ENCODE data around the gene OTP. TPM values are rescaled to one million over a fixed set of nuclear protein-coding genes. Genes with fewer than 3 reads are reported as not detected.

OTP gene
- polyA plus RNA-seq, 2 of the 4 experiments (the other 2 are of a cell fraction): 0.01 to 0.03 TPM

DNA sequence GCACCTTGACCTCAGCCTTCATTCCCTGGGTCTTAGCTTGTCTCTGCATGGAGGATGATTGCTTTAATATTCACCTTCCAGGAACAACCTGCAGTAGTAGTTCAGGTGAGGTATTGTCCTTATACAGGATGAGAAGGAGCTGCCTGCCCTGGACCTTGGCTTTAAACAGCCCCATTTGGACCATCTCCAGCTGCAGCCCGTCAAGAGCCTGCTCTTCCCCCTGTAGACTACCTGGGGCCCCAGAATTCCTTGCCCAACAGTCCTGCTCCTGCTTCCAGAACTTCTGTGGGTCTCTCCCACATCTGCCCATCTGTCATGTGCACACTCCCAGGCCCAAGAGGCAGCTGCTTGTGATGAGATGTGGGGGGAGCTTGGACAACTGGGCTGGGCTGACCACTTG is 12.2 kb upstream of the OTP start:
- ChIA-PET POLR2A (no interaction called here), CTCF (interaction anchor here (0.6 to 1.7 kb wide), 3 partner anchors 10 to 632 kb away, joined by 3 to 5 read pairs (median 3); no protein-coding TSS in a partner anchor)
- WGBS (ENCODE audit: missing lambda C conversion rate): 0% methylated on average over 1 of the region's 1 CpG
- no peaks in the 10 kb centered on the region for H3K9me3 ChIP-seq
- TF ChIP-seq, protein P1, sequence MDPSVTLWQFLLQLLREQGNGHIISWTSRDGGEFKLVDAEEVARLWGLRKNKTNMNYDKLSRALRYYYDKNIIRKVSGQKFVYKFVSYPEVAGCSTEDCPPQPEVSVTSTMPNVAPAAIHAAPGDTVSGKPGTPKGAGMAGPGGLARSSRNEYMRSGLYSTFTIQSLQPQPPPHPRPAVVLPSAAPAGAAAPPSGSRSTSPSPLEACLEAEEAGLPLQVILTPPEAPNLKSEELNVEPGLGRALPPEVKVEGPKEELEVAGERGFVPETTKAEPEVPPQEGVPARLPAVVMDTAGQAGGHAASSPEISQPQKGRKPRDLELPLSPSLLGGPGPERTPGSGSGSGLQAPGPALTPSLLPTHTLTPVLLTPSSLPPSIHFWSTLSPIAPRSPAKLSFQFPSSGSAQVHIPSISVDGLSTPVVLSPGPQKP (IDR thresholded peaks at IDR 0.05; ENCODE audit: low read depth, low read length): no peak
- TF ChIP-seq POLR2A (IDR thresholded peaks at IDR 0.05; ENCODE audit: low read length) (no peak), CTCF (IDR thresholded peaks at IDR 0.05) (no peak), EHF (CRISPR knock-in tag; IDR thresholded peaks at IDR 0.05) (no peak), CBX2 (IDR thresholded peaks at IDR 0.05; ENCODE audit: borderline replicate concordance, low read depth) (no peak), MYC (IDR thresholded peaks at IDR 0.05; ENCODE audit: borderline replicate concordance, low read length) (no peak), RCOR1 (IDR thresholded peaks at IDR 0.05; ENCODE audit: low read depth, low read length) (no peak), TFCP2L1 (CRISPR knock-in tag; IDR thresholded peaks at IDR 0.05) (no peak), FOXS1 (CRISPR knock-in tag; IDR thresholded peaks at IDR 0.05) (no peak), HEYL (CRISPR knock-in tag; IDR thresholded peaks at IDR 0.05) (no peak), TP53 (CRISPR knock-in tag; IDR thresholded peaks at IDR 0.05) (no peak), MAX (IDR thresholded peaks at IDR 0.05) (no peak), FOSB (CRISPR knock-in tag; IDR thresholded peaks at IDR 0.05) (no peak), ZSCAN20 (CRISPR knock-in tag; IDR thresholded peaks at IDR 0.05) (no peak), GATA3 (IDR thresholded peaks at IDR 0.05; ENCODE audit: borderline replicate concordance) (no peak), SREBF2 (IDR thresholded peaks at IDR 0.05) (no peak), RAD21 (conservative IDR thresholded peaks at IDR 0.05 in 1 of 2, IDR thresholded peaks at IDR 0.05 in 1 of 2) (no peak), KDM5A (IDR thresholded peaks at IDR 0.05) (no peak)
- TF ChIP-seq, protein P2, sequence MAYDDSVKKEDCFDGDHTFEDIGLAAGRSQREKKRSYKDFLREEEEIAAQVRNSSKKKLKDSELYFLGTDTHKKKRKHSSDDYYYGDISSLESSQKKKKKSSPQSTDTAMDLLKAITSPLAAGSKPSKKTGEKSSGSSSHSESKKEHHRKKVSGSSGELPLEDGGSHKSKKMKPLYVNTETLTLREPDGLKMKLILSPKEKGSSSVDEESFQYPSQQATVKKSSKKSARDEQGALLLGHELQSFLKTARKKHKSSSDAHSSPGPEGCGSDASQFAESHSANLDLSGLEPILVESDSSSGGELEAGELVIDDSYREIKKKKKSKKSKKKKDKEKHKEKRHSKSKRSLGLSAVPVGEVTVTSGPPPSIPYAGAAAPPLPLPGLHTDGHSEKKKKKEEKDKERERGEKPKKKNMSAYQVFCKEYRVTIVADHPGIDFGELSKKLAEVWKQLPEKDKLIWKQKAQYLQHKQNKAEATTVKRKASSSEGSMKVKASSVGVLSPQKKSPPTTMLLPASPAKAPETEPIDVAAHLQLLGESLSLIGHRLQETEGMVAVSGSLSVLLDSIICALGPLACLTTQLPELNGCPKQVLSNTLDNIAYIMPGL (CRISPR knock-in tag; IDR thresholded peaks at IDR 0.05; ENCODE audit: borderline replicate concordance): no peak
- TF ChIP-seq, protein P3, sequence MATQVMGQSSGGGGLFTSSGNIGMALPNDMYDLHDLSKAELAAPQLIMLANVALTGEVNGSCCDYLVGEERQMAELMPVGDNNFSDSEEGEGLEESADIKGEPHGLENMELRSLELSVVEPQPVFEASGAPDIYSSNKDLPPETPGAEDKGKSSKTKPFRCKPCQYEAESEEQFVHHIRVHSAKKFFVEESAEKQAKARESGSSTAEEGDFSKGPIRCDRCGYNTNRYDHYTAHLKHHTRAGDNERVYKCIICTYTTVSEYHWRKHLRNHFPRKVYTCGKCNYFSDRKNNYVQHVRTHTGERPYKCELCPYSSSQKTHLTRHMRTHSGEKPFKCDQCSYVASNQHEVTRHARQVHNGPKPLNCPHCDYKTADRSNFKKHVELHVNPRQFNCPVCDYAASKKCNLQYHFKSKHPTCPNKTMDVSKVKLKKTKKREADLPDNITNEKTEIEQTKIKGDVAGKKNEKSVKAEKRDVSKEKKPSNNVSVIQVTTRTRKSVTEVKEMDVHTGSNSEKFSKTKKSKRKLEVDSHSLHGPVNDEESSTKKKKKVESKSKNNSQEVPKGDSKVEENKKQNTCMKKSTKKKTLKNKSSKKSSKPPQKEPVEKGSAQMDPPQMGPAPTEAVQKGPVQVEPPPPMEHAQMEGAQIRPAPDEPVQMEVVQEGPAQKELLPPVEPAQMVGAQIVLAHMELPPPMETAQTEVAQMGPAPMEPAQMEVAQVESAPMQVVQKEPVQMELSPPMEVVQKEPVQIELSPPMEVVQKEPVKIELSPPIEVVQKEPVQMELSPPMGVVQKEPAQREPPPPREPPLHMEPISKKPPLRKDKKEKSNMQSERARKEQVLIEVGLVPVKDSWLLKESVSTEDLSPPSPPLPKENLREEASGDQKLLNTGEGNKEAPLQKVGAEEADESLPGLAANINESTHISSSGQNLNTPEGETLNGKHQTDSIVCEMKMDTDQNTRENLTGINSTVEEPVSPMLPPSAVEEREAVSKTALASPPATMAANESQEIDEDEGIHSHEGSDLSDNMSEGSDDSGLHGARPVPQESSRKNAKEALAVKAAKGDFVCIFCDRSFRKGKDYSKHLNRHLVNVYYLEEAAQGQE (IDR thresholded peaks at IDR 0.05): no peak
- no peak for ATAC-seq
- H3K4me2 ChIP-seq: no peak overlapping the region
- DNase-seq (ENCODE audit: low read depth in 1 of 2, low spot score in 1 of 2): no peak
- FAIRE-seq: no peak
- no peak overlapping the region for H3K4me3 ChIP-seq
- no peak overlapping the region for H3K27ac ChIP-seq
- H3K4me1 ChIP-seq: no peaks in the 10 kb centered on the region

Data from A549 (cell line).